Epithelial cell of esophagus (primary cell): ENCODE measurements around the gene RHOB.

ENCODE experiments used
- DNase-seq: peaks from one replicate; pipeline ENCODE4 v3.0.0; 2010; ENCODE audit warnings: low read depth
- H3K4me3 ChIP-seq: 2 replicates; pipeline ENCODE4 v1.5.1; 2011; ENCODE audit warnings: mild to moderate bottlenecking, low read length, control low read depth
- TF ChIP-seq, protein P1 (sequence below): IDR thresholded peaks from 2 replicates; pipeline ENCODE4 v1.5.1; 2011; ENCODE audit warnings: low read depth, mild to moderate bottlenecking, low read length, control low read depth, inconsistent platforms; ENCODE audit not compliant: insufficient read depth; ENCODE audit errors: missing control alignments

The RHOB gene

DNA sequence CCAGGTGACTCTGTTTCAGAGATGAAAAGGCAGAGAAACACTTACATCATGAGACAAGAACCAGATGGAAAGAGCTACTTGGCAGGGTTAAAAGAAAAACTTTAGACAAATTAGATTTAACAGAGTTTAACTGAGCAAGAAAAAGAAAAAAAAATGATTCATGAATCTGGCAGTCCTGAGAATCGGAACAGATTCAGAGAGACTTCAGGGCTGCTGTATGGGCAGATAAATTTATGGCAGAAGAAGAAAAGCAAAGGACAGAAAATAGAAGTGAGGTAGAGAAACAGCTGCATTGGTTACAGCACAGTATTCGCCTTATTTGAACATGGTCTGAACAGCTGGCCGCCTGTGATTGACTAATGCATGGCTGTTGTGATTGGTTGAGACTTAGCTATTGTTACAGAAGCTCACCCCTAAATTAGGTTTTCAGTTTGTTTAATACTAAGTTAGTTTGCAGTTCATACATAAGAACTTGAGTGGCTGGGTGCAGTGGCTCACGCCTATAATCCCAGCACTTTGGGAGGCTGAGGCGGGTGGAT lies 43.0 kb upstream of the RHOB start:
- no peak for DNase-seq
- TF ChIP-seq, protein P1, sequence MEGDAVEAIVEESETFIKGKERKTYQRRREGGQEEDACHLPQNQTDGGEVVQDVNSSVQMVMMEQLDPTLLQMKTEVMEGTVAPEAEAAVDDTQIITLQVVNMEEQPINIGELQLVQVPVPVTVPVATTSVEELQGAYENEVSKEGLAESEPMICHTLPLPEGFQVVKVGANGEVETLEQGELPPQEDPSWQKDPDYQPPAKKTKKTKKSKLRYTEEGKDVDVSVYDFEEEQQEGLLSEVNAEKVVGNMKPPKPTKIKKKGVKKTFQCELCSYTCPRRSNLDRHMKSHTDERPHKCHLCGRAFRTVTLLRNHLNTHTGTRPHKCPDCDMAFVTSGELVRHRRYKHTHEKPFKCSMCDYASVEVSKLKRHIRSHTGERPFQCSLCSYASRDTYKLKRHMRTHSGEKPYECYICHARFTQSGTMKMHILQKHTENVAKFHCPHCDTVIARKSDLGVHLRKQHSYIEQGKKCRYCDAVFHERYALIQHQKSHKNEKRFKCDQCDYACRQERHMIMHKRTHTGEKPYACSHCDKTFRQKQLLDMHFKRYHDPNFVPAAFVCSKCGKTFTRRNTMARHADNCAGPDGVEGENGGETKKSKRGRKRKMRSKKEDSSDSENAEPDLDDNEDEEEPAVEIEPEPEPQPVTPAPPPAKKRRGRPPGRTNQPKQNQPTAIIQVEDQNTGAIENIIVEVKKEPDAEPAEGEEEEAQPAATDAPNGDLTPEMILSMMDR = no peak

DNA sequence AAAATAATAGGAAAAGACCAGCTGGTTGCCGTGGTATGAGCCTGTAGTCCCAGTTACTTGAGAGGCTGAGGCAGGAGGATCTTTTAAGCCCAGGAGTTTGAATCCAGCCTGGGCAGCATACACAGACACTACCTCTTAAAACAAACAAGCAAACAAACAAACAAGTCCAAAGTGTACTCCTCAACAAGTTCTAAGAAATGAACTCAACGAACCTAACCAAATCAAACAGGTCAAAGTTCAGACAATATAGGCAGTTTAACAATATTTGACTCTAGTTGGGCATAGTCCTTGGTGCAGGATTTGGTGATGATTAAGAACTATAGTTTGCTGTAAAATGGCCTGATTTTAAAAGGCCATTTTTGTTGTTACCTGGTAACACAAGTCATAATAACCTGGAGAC lies 41.9 kb upstream of the RHOB start:
- TF ChIP-seq, protein P1 = no peak
- no peak for DNase-seq
- H3K4me3 ChIP-seq = no peak overlapping the region

More for the DNA sequence above, 43.0 kb upstream of the RHOB start:
- H3K4me3 ChIP-seq = no peak overlapping the region

DNA sequence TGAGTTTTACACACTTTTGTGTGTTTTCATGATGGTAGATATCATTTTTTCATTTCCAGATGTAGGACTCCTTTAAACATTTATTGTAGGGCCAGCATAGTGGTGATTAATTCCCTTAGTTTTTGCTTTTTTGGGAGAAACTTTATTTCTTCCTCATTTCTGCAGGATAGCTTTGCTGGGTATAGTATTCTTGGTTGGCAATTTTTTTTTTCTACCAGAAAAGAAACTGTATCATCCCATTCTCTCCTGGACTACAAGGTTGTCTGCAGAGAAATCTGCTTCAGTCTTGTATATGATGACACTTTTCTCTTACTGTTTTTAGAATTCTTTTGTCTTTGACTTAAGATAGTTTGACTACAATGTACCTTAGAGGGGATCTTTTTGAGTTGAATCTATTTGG lies 37.8 kb upstream of the RHOB start:
- no peak overlapping the region for H3K4me3 ChIP-seq
- no peak for DNase-seq
- TF ChIP-seq, protein P1 = no peak

DNA sequence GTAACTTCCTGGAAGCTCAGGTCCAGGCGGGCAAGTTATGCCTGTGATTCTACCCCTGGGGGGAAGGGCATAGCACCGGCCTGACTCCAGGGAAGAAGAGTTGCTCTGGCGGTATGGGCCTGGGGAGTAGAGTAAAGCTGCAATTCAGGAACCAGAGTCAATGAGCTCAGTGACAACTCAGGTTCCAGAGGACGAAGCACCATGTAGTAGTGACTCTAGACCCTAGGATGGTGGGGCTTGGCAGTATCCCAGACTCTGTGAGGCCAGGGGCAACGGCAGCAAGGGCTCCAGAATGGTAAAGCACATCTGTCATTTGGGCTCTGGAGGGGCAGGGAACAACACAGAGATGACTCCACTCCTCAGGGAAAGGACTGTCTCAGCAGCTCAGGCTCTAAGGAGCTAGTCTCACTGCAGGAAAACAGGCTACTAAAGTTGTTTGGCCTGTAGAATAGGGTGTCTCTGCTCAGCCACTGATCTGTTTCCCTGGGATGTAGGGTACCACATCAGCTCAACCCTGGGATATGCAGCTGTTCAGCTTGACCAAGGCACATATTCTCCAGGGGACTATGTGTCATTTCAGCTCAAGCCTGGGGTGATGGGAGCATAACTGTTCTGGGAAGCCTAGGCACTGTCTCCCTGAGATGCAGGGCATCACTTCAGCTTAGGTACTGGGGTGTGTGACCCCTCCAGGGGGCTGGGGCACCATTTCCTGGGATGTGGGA lies 36.2 kb upstream of the RHOB start:
- DNase-seq = no peak
- TF ChIP-seq, protein P1 = no peak
- H3K4me3 ChIP-seq = no peak overlapping the region

DNA sequence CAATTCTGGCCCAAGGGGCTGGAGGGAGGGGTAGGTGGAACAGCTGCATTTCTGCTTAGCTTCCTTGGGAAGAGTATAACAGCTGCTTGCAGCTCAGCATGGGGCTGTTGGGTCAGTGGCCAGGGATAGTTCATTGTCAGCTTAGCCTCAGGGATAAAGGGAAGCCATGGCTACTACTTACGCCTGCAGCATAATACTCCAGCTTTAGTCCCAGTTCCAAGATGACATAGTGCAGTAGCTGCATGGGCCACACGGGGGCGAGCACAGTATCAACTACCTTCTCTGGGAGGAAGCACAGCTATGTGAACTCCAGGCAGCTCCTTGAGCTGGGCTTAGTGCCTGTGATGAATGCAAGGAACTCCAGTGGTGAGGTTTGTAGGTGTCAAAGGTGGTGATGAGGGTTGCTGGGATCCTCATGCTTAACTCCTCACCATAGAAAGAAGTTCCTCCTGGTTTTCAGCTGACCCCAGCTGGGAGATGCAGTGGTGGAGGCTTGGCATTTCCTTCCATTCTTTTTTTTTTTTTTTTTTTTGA lies 35.4 kb upstream of the RHOB start:
- no peak overlapping the region for H3K4me3 ChIP-seq
- TF ChIP-seq, protein P1 = peak; percentile 90

DNA sequence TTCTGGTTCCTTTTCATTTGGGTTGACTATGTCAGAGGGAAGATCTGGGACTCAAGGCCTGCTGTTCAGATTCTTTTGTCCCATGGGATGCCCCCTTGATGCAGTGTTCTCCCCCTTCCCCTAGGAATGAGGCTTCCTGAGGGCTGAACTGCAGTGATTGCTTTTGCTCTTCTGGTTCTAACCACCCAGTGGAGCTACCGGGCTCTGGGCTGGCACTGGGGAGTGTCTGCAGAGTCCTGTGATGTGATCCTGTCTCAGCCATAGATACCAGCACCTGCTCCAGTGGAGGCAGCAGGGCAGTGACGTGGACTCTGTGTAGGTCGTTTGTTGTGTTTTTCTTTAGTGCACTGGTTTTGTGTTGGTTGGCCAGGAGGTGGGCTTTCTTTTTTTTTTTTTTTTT lies 32.1 kb upstream of the RHOB start:
- no peak for DNase-seq
- no peak overlapping the region for H3K4me3 ChIP-seq
- TF ChIP-seq, protein P1 = no peak

More for the DNA sequence above, 35.4 kb upstream of the RHOB start:
- peak; percentile 87 for DNase-seq
